GM18505 (cell line): ENCODE measurements around the gene SUFU.

Experiments
- ATAC-seq: cut with Tn5 transposase; IDR thresholded peaks from one replicate; pipeline ENCODE4 v1.9.1; 2021; ENCODE audit not compliant: unreplicated experiment
- POLR2A ChIP-seq: IDR thresholded peaks from 4 replicates; pipeline ENCODE4 v1.6.1; 2011; ENCODE audit warnings: borderline replicate concordance; ENCODE audit not compliant: insufficient read depth, insufficient read length; ENCODE audit errors: extremely low read depth

SUFU gene

DNA sequence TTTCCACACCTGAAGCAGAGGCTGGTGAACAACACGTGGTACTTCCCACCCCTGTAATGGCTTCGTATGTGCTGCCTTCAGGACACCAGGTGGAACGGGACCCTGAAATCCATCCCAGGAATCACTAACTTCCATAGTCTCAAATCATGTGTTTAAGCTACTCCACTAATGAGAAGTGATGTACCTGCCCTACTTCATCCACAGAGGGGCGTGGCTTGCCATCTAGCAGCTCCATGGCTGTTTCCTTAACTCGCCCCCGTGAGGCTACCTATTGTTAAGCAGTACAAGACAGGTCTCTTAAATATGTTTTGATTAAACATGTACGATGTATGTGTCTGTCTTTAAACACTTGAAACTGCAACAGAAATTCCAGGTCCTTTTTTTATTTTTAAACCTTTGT is 178.6 kb downstream of the SUFU start:
- no peak for TF ChIP-seq POLR2A
- ATAC-seq = no peak

DNA sequence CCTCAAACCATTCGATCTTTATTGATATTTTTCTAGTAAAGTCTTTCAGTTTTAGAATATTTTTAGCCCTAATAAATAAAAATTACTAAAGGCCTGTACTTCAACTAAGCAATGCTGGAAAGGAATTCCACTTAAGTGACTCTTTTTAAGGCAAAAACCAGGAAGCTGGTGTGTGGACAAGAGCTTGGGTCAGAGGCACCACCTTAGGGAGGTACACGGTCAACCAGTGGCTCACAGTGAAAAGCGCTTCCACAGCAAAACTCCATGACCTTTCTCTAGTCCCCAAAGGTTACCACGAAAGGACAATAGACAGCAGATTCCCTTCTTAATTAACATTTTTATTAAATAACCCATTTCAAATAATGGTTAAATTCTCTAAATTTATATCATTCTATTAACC is 179.2 kb downstream of the SUFU start:
- TF ChIP-seq POLR2A = no peak
- ATAC-seq = no peak
